Left ventricle myocardium superior (tissue), 1 donor: ENCODE measurements around the gene ACOT7. TPM values are rescaled to one million over a fixed set of nuclear protein-coding genes. Genes with fewer than 3 reads are reported as not detected.

ENCODE experiments used
- ATAC-seq: fragments of 200-7000 bp; cut with Tn5 transposase; one replicate; pipeline ENCODE4 v1.9.1; 2020; ENCODE audit warnings: mild to moderate bottlenecking, moderate library complexity
- DNase-seq: peaks from one replicate; pipeline ENCODE4 v3.0.0-alpha.2; 2020
- intact Hi-C: fragments of 100-400 bp; cut with micrococcal nuclease; formaldehyde crosslinking; loops from one replicate; pipeline ENCODE4 v1.11.0; 2022
- total RNA-seq: library from RNA; stranded (reverse); fragmentation: NEBNext Ultra II Directional; extraction: Animal tissue kit (Norgen Biotek cat#: 25700); gene quantifications from one replicate; pipeline ENCODE4 v1.2.1, GENCODE V29; 2021
- donor health status: DM: no; HTN: yes; CAD: no; lungs with severe emphysema.

Gene ACOT7
- total RNA-seq, 1 donor from 2014 or later, result 7.8 TPM

DNA sequence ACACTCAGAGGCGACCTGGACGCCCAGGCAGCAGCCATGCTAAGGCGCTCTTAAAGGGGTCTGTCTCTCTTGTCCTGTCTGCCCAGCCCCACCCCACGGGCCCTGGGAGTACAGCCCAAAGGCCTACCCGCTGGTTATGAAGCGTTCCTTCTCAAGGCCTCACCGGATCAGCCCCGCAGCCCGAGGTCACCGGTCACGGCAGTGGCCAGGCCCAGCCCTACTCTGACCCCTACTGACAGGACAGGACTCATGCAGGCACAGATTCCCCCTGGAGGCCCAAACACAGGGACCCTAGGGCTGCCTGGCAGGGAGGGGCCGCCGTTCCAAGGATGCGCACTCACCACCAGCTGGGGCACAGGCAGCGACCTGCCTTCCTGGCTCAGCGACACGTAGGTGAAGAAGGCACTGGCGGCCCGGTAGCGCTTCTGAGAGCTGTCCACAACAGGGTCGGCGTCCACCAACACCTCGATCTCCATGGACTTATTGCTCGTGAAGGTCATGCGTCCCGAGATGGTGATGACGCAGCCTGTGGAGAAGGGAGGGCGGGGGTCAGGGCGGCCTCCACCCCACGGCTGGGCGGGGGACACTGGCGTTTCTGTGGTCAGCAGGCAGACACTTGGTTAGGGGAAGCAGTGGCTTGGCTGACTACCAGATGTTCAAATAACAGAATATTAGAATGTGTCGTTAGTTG is 112.7 kb downstream of the ACOT7 start:
- DNase-seq, result peak; percentile 60
- intact Hi-C loops, result no loop called here
- peak; percentile 23 for ATAC-seq

DNA sequence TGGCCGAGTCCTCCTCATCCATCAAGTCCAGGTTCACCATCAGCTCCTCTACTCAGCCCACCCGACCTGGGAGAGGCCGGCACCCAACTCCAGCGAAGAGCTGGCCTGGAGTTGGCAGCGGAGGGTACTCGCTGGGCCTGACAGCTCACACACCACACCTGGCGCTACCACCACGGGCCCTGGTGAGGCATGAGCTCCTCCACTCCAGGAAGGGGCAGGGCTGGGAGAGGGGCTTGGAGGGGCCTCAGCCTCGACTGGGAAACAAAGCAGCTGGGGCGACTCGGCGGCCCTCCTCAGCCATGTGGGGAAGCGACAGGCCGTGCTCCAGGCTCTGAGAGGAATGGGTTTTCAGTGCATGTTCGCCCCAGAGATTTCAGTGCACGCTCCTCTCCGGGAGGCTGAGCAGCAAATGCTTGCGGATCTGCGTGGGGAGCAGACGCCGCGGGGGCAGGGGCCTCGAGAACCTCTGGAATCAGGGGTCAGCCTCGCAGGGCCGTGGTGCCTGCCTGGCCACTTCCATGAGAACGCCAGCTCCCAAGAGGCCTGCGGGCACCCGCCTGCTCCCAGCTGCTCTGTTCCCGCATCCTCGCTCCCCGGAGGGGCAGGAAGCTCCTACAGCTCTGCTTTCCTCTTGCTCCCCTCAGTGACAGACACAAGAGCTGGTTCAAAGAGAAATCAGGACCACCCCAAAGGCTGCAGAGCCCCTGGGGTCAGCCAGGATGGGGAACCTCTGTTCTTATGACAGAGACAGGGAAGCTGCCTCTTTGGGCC is 113.8 kb downstream of the ACOT7 start:
- DNase-seq, result no peak
- ATAC-seq, result no peak
- intact Hi-C loops, result no loop called here

DNA sequence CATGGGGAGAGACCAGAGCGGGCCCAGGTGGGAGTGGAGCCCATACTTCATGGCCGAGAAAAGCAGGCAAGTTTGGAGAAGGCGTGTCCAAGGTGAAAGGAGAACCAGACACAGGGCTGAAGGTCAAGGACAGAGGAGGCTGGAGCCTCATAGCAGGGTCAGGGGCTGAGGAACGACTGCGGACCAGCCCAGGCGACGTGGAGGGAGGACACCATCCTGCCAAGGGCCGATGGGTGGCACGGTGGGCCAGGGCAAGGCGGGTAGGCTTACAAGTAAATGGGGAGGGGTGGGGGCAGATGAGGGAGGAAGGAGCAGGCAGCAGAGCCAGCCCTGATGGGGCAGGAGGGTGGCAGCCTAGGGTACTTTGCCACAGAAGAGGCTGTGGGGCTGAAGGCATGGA is 114.5 kb downstream of the ACOT7 start:
- intact Hi-C loops, result no loop called here
- DNase-seq, result no peak
- no peak for ATAC-seq

DNA sequence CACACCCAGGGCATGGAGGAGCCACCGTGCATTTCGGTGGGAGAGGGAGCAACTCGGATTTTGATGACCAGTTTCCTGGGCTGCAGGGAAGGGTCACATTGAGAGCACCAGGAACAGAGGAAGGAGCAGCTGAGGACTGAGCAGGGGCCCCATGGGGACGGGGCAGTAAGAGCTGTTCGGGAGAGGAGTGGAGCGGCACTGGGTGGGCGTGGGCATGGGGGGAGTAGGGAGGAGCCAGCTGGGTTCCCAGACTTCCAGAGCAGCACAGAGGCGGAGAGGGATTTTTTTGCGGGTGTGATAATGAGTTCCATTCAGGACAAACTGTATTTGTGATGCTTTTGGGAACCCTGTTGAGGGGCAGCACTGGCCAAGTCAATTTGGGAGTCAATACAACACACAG is 115.3 kb downstream of the ACOT7 start:
- ATAC-seq, result no peak
- intact Hi-C loops, result no loop called here
- DNase-seq, result no peak

DNA sequence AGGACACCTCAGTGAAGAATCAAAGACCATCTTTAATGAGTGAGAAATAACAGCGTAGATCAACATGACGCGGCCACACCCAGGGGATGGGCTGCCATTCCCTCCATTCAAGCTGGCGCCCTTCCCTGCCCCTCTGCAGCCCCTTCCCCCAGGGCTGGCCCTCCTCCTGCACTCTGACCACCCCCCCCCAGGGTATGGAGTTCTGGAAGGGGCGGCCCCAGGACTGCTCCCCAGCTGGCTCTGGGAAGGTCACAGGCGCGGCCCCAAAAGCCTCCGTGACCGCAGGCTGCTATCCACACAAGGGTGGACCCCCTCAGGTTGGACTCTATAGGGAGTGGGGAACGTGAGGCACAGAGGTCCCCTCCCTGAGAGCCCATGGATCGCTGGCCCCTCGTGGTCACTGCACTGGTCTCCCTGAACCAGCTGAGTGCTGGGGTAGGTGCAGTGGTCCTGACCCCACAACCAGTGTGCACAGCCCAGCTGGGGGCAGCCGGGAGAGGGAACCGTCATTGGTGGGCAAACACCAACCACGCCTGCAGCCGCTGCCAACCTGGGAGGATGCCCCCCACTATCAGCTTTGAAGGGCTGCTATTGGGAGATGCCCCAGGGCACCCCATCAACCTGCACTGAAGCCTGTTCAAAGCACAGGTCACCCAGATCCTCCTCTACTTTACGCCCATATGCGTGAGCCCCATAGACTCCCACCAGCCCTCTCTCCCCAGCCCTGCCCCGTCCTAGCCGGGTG is 116.6 kb downstream of the ACOT7 start:
- ATAC-seq (no peak), DNase-seq (no peak)
- intact Hi-C loops, result no loop called here

DNA sequence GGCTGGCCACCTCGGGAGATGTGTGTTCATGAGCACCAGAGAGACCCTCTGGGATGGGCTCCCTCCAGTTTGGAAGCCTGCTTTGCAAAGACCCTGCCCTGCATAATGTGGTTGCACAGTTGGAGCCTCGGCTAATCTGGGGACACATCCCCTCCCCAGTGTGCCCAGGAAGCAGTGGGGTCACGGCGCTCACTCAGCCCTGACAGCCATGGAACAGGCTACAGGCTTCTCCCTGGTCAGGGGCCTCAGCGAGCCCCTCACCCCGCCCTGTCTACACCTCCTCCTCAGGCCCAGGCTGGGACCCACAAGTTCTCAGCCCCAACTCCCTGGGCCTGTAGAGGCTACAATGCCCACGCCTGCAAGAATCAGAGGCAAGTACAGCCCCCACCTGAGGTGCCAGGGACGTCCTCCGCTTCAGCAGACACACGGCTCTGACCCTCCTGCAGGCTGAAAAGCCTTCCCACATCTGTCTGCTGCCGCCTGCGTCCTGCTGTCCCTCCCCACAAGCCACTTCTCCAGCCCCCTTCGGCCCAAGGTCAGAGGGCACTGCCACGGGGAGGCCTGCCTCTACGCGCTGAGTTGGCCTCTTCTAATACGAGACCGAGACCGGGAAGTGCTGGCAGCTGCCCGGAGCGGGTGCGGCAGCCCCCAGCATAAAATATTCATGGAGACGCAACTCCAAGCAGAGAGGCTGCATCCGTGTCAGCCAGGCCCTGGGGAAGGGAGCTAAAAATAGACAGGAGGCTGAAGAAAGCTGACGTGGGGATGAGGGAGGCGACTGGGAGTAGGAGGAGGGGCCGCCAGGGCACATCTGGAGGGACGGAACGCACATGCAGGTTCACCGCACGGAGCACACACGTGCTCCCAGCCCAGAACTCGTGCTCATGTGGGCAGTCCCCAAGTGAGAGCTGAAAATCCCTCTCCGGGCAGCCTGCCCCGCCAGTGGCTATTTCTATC is 117.5 kb downstream of the ACOT7 start:
- peak; percentile 80 for DNase-seq
- intact Hi-C loops, result no loop called here
- peak; percentile 92 for ATAC-seq

DNA sequence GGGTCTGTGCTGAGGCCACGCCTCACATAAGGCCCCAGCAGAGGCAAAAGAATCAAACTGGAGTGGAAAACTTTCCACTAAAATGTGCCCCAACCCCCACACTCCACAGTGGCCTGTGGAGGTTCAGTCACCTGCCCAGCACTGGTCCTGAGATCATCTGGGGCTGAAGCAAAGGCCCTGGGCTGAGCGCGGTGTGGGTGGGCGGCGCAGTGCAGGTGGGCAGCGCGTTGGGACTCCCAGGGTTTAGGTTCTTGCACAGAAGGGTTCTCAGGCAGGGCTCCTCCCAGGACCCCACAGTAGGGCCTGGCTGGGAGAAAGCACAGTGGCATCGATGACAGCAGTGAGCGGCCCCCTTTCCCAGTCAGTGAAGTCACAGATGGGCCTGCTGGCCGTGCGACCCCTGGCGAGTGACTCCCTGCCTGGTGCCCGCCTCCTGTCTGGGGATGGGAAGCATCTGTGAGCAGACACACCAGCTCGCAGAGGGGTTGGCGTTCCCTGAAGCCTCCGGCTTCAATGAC is 118.9 kb downstream of the ACOT7 start:
- intact Hi-C loops, result no loop called here
- DNase-seq (no peak), ATAC-seq (no peak)

DNA sequence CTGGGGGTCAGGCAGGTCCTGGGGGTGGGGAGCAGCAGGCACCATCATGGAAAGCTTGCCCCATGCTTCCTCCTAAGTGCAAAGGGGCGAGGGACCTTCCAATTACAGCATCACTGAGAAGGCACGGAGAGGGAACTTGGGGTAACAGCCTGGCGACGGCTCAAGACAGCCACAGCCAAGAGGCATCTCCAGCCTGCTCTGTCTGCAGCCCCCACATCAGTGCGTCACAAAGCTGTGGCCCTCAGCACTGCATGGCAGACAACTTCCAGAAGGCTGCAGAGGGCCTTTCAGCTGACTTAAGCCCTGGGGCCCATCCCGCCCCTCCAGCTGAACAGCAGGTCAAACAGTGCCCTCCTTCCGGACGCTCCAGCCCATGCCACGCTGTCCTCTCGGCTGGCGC is 119.5 kb downstream of the ACOT7 start:
- ATAC-seq (no peak), DNase-seq (no peak)
- intact Hi-C loops, result no loop called here

DNA sequence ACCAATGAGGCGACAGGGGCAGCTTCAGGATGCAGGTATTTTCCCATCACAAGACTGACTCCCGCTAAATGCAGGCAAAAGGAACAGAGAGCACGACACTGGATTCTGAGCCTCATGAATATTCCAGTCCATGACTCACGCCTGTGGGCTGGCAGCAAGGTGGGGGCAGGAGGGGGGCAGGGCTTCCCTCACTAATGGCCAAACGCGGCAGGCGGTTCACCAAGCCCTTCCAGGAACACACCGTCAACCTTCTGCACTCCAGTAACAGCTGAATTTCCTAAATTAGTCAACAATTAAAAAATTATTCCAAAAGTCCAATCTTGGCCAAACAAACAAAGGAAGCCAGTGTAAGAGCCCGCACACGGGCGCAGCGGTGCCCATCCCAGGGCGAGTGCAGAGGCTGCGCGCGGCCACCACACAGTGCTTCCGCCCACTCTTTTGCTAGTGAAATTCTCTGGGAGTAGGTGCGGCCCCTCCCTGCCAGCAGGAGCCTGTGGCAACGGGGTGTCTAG is 120.1 kb downstream of the ACOT7 start:
- no peak for ATAC-seq
- intact Hi-C loops, result no loop called here
- DNase-seq, result no peak

DNA sequence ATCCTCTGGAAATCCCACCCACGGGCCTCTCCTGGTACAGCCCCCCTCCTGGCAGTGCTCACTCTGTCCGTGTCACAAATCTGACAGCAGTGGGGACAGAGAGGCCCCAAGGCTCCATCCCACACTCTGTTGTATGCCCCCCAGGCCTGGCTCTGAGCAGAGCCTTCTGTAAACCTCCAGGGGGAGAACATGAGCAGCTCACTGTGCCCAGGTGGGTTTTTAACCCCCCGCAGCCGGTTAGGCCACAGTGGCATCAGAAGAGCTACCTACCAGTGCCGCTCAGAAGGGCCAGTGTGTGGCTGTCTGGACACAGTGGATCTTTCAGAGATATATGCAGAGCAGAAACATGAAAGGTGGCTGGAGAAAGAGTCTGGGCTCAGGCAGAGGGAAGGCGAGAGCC is 120.7 kb downstream of the ACOT7 start:
- intact Hi-C loops, result no loop called here
- ATAC-seq, result no peak

DNA sequence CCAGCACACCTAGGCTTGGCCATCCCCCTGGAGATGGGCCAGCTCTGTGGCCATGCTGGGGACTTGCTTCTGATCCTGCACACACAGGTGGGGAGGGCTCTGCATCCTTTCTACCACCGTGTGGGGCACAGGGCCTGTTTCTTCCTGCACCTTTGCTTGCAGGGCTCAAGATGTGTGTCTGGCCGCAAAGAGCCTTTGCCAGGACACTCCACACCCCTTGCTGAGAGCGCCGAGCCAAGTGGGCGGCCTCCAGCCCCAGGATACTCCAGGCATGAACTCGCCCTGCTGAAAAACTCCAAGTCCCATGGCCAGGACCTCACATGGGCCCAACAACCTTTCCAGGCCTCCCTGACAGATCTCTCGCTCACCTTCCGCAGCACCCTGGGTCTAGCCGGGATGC is 121.1 kb downstream of the ACOT7 start:
- ATAC-seq (no peak), DNase-seq (no peak)
- intact Hi-C loops, result no loop called here

More for the DNA sequence above, 120.7 kb downstream of the ACOT7 start:
- DNase-seq, result no peak

DNA sequence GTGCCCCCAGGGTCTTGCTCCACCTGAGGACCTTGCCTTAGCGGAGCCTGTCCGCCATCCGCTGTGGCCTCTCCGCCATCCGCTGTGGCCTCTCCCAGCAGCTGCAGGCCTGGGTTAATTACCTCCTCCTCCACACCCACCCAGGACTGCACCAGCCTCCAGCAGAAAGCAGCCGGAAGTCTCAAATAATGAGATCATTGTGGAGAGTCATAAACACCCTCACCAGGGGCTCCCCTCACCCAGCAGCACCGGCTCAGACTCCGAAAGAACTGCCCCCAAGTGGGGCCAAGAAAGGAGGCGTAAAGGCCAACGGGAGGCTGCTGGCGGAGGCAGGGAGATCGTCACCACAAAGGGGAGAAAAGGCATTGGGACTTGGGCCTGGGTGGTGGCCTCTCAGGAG is 122.0 kb downstream of the ACOT7 start:
- intact Hi-C loops, result no loop called here
- ATAC-seq (no peak), DNase-seq (no peak)

DNA sequence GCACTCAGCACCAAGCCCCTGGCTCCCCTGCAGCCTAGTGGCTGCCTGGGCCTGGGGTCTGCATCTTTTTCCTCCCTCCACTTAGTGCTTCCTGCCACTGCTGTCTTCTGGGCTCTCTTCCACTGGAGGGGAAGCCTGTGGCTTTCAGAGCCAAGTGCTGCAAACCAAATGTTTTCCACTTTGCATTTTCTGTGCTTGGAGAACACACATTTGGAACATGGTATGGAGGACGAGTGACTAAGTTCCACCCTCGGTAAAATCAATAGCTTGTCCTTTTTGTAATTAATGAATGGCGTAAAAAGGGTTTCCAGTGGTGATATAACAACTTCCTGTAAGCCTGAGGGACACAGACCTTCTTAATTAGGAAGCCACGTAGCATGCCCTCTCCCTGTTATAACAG is 122.6 kb downstream of the ACOT7 start:
- DNase-seq, result no peak
- ATAC-seq, result no peak
- intact Hi-C loops, result no loop called here

DNA sequence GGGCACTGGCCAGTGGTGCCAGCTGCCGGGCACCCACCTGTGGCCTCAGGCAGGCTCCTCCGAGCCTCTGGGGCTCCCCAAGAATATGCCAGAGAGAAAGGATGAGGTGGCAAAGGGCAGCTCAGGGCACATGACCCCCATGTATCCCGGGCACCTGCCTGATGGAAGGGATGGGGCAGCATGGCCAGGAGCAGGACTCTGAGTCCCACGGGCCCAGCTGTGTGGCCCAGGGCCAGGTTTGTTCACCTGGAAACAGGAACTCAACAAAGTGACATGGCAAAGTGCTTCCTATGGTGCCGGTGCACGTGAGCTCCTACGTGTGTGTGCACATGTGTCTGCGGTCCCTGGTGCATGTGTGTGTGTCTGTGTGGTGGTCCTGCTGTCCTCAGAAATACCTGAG is 123.2 kb downstream of the ACOT7 start:
- DNase-seq (no peak), ATAC-seq (no peak)
- intact Hi-C loops, result no loop called here

DNA sequence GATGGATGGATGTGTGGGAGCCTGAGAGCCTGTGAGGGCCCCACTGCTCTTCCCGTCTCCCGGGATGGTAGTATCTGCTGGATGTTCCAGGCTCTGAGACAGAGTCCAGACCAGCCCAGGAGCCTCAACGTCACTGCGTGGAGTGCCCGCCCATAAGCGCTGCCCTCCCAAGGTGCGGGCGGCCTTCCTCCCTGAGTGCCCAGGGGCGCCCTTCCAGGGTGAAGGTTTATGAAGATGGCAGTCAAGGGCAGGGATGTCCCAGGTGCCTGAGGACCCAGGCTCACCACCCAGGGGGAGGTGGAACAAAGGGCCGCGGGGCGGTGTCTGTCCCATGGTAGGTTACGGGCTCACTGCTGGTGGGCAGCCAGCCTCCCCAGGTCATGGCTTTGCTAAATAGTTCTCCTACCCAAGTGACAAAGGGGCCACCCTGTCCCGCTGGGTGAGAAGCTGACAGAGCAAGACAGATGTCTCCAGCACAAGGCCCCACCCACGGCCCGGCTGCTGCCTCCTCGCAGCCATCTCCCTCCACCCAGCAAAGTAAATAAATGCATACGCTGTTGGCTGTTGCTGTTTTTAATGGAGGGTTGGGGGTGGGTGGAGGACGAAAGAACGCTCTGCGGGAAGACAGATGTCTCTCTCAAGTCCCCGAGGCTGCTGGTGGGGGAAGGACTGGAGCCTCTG is 123.7 kb downstream of the ACOT7 start:
- DNase-seq, result no peak
- ATAC-seq, result no peak
- intact Hi-C loops, result no loop called here

DNA sequence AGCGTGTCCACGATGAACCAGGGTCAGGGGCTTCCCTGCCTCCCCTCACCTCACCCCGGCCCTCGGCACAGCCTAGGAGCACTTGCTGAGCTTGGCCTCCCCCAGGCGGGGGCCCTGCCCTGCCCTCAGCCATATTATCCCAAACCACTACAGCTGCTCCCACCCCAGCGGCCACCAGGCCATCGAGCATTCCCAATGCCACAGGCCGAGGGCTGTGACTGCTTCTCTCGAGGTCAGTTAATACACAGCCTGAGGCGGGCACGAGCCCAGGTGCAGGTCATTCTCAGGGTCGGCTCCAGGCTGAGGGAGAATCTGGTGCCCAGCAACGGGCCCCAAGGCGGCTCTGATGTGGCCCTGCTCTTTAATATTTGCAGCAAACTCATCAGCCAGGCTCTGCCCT is 124.3 kb downstream of the ACOT7 start:
- intact Hi-C loops, result no loop called here

DNA sequence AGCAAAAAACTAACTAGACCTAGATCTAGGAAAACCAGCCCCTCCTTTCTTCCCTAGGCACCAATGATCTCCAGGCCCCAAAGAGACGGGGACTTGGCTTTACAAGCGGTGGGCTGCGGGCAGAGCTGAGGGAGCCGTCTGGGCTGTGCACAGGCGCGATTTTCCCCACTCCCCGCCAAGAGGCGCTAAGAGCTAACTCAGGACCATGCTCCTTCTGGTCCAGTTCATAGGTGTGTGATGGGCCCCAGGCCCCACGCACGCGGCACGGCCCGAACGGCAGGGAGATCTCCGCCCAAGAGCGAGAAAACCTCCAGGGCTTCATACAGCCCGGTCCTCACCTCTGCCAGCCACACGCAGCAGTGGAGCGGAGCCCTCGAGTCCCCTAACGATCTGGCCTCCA is 125.2 kb downstream of the ACOT7 start:
- DNase-seq (no peak), ATAC-seq (no peak)
- intact Hi-C loops, result no loop called here

More for the DNA sequence above, 124.3 kb downstream of the ACOT7 start:
- ATAC-seq, result no peak
- no peak for DNase-seq

DNA sequence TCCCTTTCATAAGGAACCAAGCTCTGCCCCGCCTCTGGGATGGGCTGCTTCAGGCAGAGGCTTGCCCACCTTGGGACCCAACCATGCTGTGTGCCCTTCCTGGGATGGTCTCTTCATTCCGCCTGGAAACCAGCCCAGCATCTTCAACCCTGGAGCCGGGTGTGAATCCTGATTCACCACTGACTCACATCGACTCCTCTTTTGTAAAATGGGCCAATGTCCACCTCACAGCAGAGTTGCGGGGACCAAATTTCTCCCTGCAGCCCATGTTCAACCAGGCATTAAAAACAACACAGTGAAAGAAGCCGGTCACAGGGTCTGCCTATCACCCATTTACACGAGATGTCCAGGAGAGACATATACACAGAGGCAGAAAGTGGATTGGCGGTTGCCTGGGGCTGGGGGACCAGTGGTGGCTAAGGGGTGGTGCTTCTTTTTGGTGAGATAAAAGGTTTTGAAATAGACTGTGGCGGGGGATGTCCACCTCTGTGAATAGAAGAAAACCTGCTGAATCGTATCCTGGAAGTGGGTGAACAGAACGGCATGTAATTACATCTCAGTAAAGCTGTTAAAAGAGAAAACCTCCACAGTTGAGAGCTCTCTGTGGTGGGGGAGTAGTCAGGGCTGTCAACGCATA is 125.8 kb downstream of the ACOT7 start:
- DNase-seq, result no peak
- no peak for ATAC-seq
- intact Hi-C loops, result no loop called here
